Liver (tissue), 9 donors: ENCODE measurements around the gene DHRS1. TPM values are rescaled to one million over a fixed set of nuclear protein-coding genes. Genes with fewer than 3 reads are reported as not detected.

ENCODE experiments used
- DNase-seq: peaks from one replicate; pipeline ENCODE4 v3.0.0-alpha.2; 2017; ENCODE audit warnings: low spot score
- H3K27ac ChIP-seq, 2 donors: one replicate each; pipeline ENCODE4 v1.7.0; 2013; ENCODE audit warnings: inconsistent platforms in 2 of 2, low read length in 2 of 2, control low read depth in 1 of 2, low read depth in 1 of 2, mild to moderate bottlenecking in 1 of 2
- H3K27me3 ChIP-seq, 4 donors: one replicate each; pipeline versions ENCODE4 v1.6.1 to v1.7.0; 2013; ENCODE audit warnings: low read length in 3 of 4, inconsistent platforms in 1 of 4, mild to moderate bottlenecking in 1 of 4, moderate library complexity in 1 of 4; ENCODE audit not compliant: control insufficient read depth in 4 of 4, insufficient read depth in 4 of 4
- H3K36me3 ChIP-seq, 4 donors: one replicate each; pipeline versions ENCODE4 v1.6.1 to v1.7.0; 2013; ENCODE audit warnings: low read length in 3 of 4, mild to moderate bottlenecking in 3 of 4, low read depth in 1 of 4, moderate library complexity in 1 of 4; ENCODE audit not compliant: control insufficient read depth in 4 of 4, insufficient read depth in 3 of 4
- H3K4me1 ChIP-seq, 4 donors: one replicate each; pipeline versions ENCODE4 v1.6.1 to v1.7.0; 2013; ENCODE audit warnings: low read length in 3 of 4, mild to moderate bottlenecking in 3 of 4, moderate library complexity in 1 of 4; ENCODE audit not compliant: control insufficient read depth in 4 of 4, insufficient read depth in 4 of 4
- H3K4me3 ChIP-seq, 3 donors: one replicate each; pipeline versions ENCODE4 v1.6.1 to v1.7.0; 2013; ENCODE audit warnings: low read length in 3 of 3, control low read depth in 1 of 3, low read depth in 1 of 3, mild to moderate bottlenecking in 1 of 3
- H3K9ac ChIP-seq, 2 donors: one replicate each; pipeline ENCODE4 v1.7.0; 2013; ENCODE audit warnings: low read length in 2 of 2, mild to moderate bottlenecking in 2 of 2, moderate library complexity in 2 of 2, control low read depth in 1 of 2, low read depth in 1 of 2
- H3K9me3 ChIP-seq, 4 donors: one replicate each; pipeline versions ENCODE4 v1.6.1 to v1.7.0; 2013; ENCODE audit warnings: low read length in 3 of 4; ENCODE audit not compliant: control insufficient read depth in 4 of 4
- CTCF ChIP-seq: fragments of 150-350 bp; IDR thresholded peaks from 2 replicates; pipeline ENCODE4 v1.5.1; 2017; ENCODE audit warnings: improper control_type of control experiment, low read depth, low read length; ENCODE audit not compliant: missing input control
- EGR1 ChIP-seq, 2 donors: IDR thresholded peaks; 2 replicates each; pipeline ENCODE4 v1.6.1; 2016 to 2018; ENCODE audit warnings: antibody characterized with exemption in 2 of 2, low read depth in 2 of 2
- FOXA1 ChIP-seq: IDR thresholded peaks from 2 replicates; pipeline ENCODE4 v1.6.1; 2016; ENCODE audit warnings: antibody characterized with exemption
- FOXA2 ChIP-seq: IDR thresholded peaks from 2 replicates; pipeline ENCODE4 v1.6.1; 2016; ENCODE audit warnings: antibody characterized with exemption
- GABPA ChIP-seq, 2 donors: IDR thresholded peaks in 1 of 2; conservative IDR thresholded peaks in 1 of 2; 2 replicates each; pipeline ENCODE4 v1.6.1; 2016; ENCODE audit warnings: antibody characterized with exemption in 2 of 2, mild to moderate bottlenecking in 1 of 2, moderate library complexity in 1 of 2
- HNF4A ChIP-seq, 2 donors: conservative IDR thresholded peaks; 2 replicates each; pipeline ENCODE4 v1.6.1; 2016; ENCODE audit warnings: antibody characterized with exemption in 2 of 2, mild to moderate bottlenecking in 2 of 2
- HNF4G ChIP-seq: IDR thresholded peaks from 2 replicates; pipeline ENCODE4 v1.6.1; 2016; ENCODE audit warnings: antibody characterized with exemption
- JUND ChIP-seq, 2 donors: IDR thresholded peaks; 2 replicates each; pipeline ENCODE4 v1.6.1; 2016; ENCODE audit warnings: antibody characterized with exemption in 2 of 2
- NR2F2 ChIP-seq: IDR thresholded peaks from 2 replicates; pipeline ENCODE4 v1.6.1; 2016; ENCODE audit warnings: antibody characterized with exemption
- RAD21 ChIP-seq, 2 donors: IDR thresholded peaks; 2 replicates each; pipeline ENCODE4 v1.6.1; 2016; ENCODE audit warnings: antibody characterized with exemption in 2 of 2, mild to moderate bottlenecking in 2 of 2
- REST ChIP-seq: IDR thresholded peaks from 2 replicates; pipeline ENCODE4 v1.6.1; 2016; ENCODE audit warnings: antibody characterized with exemption, mild to moderate bottlenecking
- RXRA ChIP-seq, 2 donors: IDR thresholded peaks; 2 replicates each; pipeline ENCODE4 v1.6.1; 2017 to 2018; ENCODE audit warnings: antibody characterized with exemption in 2 of 2, mild to moderate bottlenecking in 1 of 2
- SP1 ChIP-seq: IDR thresholded peaks from 2 replicates; pipeline ENCODE4 v1.6.1; 2018; ENCODE audit warnings: antibody characterized with exemption, mild to moderate bottlenecking
- TAF1 ChIP-seq: conservative IDR thresholded peaks from 2 replicates; pipeline ENCODE4 v1.6.1; 2016; ENCODE audit warnings: antibody characterized with exemption, mild to moderate bottlenecking
- YY1 ChIP-seq: IDR thresholded peaks from 2 replicates; pipeline ENCODE4 v1.6.1; 2016; ENCODE audit warnings: antibody characterized with exemption, mild to moderate bottlenecking
- ZBTB33 ChIP-seq: IDR thresholded peaks from 2 replicates; pipeline ENCODE4 v1.6.1; 2016; ENCODE audit warnings: antibody characterized with exemption
- WGBS: extraction: QIAGEN DNeasy Blood & Tissue Kit; methylation state at CpG from one replicate; pipeline ENCODE4 v1.1.7; 2013; 5-methylcytosine and 5-hydroxymethylcytosine counted together
- polyA plus RNA-seq, 2 donors: library from polyadenylated mRNA; stranded (reverse) in 1 of 2; unstranded in 1 of 2; fragments of 200-250 nt in 1 of 2; fragments of >200 nt in 1 of 2; fragmentation: Nextera tagmentation in 1 of 2; extraction: Ambion mirVana in 1 of 2; gene quantifications; one replicate each; pipeline versions ENCODE4 v1.2.1 to v1.2.3, GENCODE V29; 2013 to 2015
- total RNA-seq, 2 donors: library from RNA; depleted of rRNA; stranded (reverse); fragments of >200 nt; gene quantifications; one replicate each; pipeline ENCODE4 v1.2.3, GENCODE V29; 2014
- TF ChIP-seq, protein P1 (sequence below): IDR thresholded peaks from 2 replicates; pipeline ENCODE4 v1.6.1; 2016; ENCODE audit warnings: antibody characterized with exemption
- TF ChIP-seq, protein P2 (sequence below): IDR thresholded peaks from 2 replicates; pipeline ENCODE4 v1.6.1; 2016; ENCODE audit warnings: antibody characterized with exemption
- donor health status: healthy.
- donor health status: healthy.
- donor health status: healthy.
- donor health status: healthy.
- donor health status: healthy.

DHRS1 gene
- total and polyA plus RNA-seq, 4 donors: 30.3 to 84.9 (median 50.2) TPM

GRCh38 chr14:24342889-24343288, 43.3 kb upstream of the DHRS1 start:
- no peaks in the 10 kb centered on the region for H3K9me3 ChIP-seq
- H3K9ac ChIP-seq: no peak overlapping the region
- WGBS: 97% methylated on average over 4 of the region's 4 CpGs
- H3K27ac ChIP-seq: no peak overlapping the region
- no peak for DNase-seq
- peaks cover 0 to 9% (median 3%) of the 10 kb centered on the region in 4 donors for H3K4me1 ChIP-seq
- no peak for TF ChIP-seq ZBTB33
- TF ChIP-seq, protein P1, sequence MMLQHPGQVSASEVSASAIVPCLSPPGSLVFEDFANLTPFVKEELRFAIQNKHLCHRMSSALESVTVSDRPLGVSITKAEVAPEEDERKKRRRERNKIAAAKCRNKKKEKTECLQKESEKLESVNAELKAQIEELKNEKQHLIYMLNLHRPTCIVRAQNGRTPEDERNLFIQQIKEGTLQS: no peak
- TF ChIP-seq, protein P2, sequence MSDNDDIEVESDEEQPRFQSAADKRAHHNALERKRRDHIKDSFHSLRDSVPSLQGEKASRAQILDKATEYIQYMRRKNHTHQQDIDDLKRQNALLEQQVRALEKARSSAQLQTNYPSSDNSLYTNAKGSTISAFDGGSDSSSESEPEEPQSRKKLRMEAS: no peak
- no peak for TF ChIP-seq JUND (IDR thresholded peaks at IDR 0.05)
- no peak for TF ChIP-seq HNF4A (conservative IDR thresholded peaks at IDR 0.05)
- TF ChIP-seq FOXA2: no peak
- TF ChIP-seq SP1: no peak
- TF ChIP-seq TAF1: no peak
- no peak for TF ChIP-seq GABPA (IDR thresholded peaks at IDR 0.05 in 1 of 2, conservative IDR thresholded peaks at IDR 0.05 in 1 of 2)
- TF ChIP-seq YY1: no peak
- no peak for TF ChIP-seq NR2F2
- no peak for TF ChIP-seq EGR1 (IDR thresholded peaks at IDR 0.05; ENCODE audit: low read depth in 2 of 2)
- TF ChIP-seq HNF4G: no peak
- no peak for TF ChIP-seq RAD21 (IDR thresholded peaks at IDR 0.05)
- no peak for TF ChIP-seq RXRA (IDR thresholded peaks at IDR 0.05)
- no peak for TF ChIP-seq CTCF
- TF ChIP-seq FOXA1: no peak
- no peak for TF ChIP-seq REST
- H3K36me3 ChIP-seq: no peaks in the 10 kb centered on the region
- no peaks in the 10 kb centered on the region for H3K27me3 ChIP-seq
- H3K4me3 ChIP-seq: no peak overlapping the region
